Loucy (cell line): ENCODE measurements around the gene CLCN6.

Experiments
- H2AFZ ChIP-seq: fragments of 200-600 bp; sonication (generic); 2 replicates; pipeline ENCODE4 v1.6.0; 2016; ENCODE audit warnings: antibody characterized with exemption, mild to moderate bottlenecking, low read length, moderate library complexity
- H3F3A ChIP-seq: fragments of 200-600 bp; 2 replicates; pipeline ENCODE4 v1.6.0; 2016; ENCODE audit warnings: antibody characterized with exemption, low read depth, mild to moderate bottlenecking
- H3K27me3 ChIP-seq: fragments of 200-600 bp; sonication (generic); 2 replicates; pipeline ENCODE4 v1.6.1; 2014; ENCODE audit warnings: low read length, mild to moderate bottlenecking; ENCODE audit not compliant: insufficient read depth, poor library complexity, severe bottlenecking
- H3K36me3 ChIP-seq: fragments of 200-600 bp; sonication (generic); 2 replicates; pipeline ENCODE4 v1.6.1; 2016; ENCODE audit warnings: low read length; ENCODE audit not compliant: insufficient read depth
- H3K4me1 ChIP-seq: fragments of 200-600 bp; sonication (generic); 2 replicates; pipeline ENCODE4 v1.5.1; 2014; ENCODE audit warnings: low read length, mild to moderate bottlenecking; ENCODE audit not compliant: insufficient read depth, poor library complexity, severe bottlenecking
- H3K4me2 ChIP-seq: fragments of 200-600 bp; sonication (generic); 2 replicates; pipeline ENCODE4 v1.6.0; 2014; ENCODE audit warnings: antibody characterized with exemption, low read length, low read depth, mild to moderate bottlenecking; ENCODE audit not compliant: poor library complexity, severe bottlenecking
- H3K4me3 ChIP-seq: fragments of 200-600 bp; sonication (generic); 2 replicates; pipeline ENCODE4 v1.5.1; 2014; ENCODE audit warnings: low read length, mild to moderate bottlenecking, mixed read lengths; ENCODE audit not compliant: poor library complexity, severe bottlenecking
- H3K79me2 ChIP-seq: fragments of 200-600 bp; sonication (generic); 2 replicates; pipeline ENCODE4 v1.6.1; 2014; ENCODE audit warnings: low read length; ENCODE audit not compliant: insufficient read depth
- H3K9ac ChIP-seq: fragments of 200-600 bp; sonication (generic); 2 replicates; pipeline ENCODE4 v1.6.0; 2014; ENCODE audit warnings: mild to moderate bottlenecking, low read depth, low read length, moderate library complexity; ENCODE audit not compliant: poor library complexity, severe bottlenecking
- H3K9me2 ChIP-seq: fragments of 200-600 bp; sonication (generic); replicated peaks from 2 replicates; pipeline ENCODE4 v1.6.1; 2016; ENCODE audit warnings: low read depth, low read length, mixed read lengths
- H3K9me3 ChIP-seq: fragments of 200-600 bp; sonication (generic); 2 replicates; pipeline ENCODE4 v1.6.1; 2014; ENCODE audit warnings: mild to moderate bottlenecking, antibody characterized with exemption, low read length, low read depth; ENCODE audit not compliant: insufficient read depth
- H4K20me1 ChIP-seq: fragments of 200-600 bp; sonication (generic); 2 replicates; pipeline ENCODE4 v1.6.0; 2014; ENCODE audit warnings: antibody characterized with exemption, low read length, mild to moderate bottlenecking; ENCODE audit not compliant: insufficient read depth, poor library complexity, severe bottlenecking
- CTCF ChIP-seq: fragments of 200-600 bp; sonication (generic); conservative IDR thresholded peaks from 2 replicates; pipeline ENCODE4 v1.5.1; 2014; ENCODE audit warnings: mild to moderate bottlenecking, antibody characterized with exemption, low read length
- EZH2phosphoT487 ChIP-seq: fragments of 200-600 bp; IDR thresholded peaks from 2 replicates; pipeline ENCODE4 v1.6.1; 2018; ENCODE audit warnings: antibody characterized with exemption, mild to moderate bottlenecking, moderate library complexity, borderline replicate concordance

The CLCN6 gene

GRCh38 chr1:11805422-11806306, at the start of gene CLCN6, which contains the start of gene MTHFR:
Gene CLCN6, plus strand, starts transcription at chr1:11806191. Its CDS starts 72 bp downstream, at chr1:11806263.
Gene MTHFR, minus strand, starts transcription at chr1:11805964. Its CDS starts 2,848 bp downstream, at chr1:11803116.
- peak within 1 kb of the TSS; percentile 87 for H3K9ac ChIP-seq
- no peaks in the 10 kb centered on the region for H3K27me3 ChIP-seq
- H4K20me1 ChIP-seq, result peaks cover 40% of the 10 kb centered on the region
- H2AFZ ChIP-seq, result peak within 1 kb of the TSS; percentile 71
- H3K4me3 ChIP-seq, result peak within 1 kb of the TSS; percentile 89
- 0 out of 2 replicates have a peak, but pooled peaks cover 6% of the 10 kb centered on the region for H3F3A ChIP-seq
- peak within 1 kb of the TSS; percentile 95 for H3K4me2 ChIP-seq
- H3K9me2 ChIP-seq, result no peaks in the 10 kb centered on the region
- TF ChIP-seq CTCF (no peak), EZH2phosphoT487 (no peak)
- H3K79me2 ChIP-seq, result peaks cover 62% of the 10 kb centered on the region
- peaks cover 73% of the 10 kb centered on the region for H3K4me1 ChIP-seq
- H3K36me3 ChIP-seq, result peaks cover 8% of the 10 kb centered on the region; the same call in 1 of the 2 replicates
- no peaks in the 10 kb centered on the region for H3K9me3 ChIP-seq

- H3K9me3 ChIP-seq, result no peaks in the 10 kb centered on the region
- no peak overlapping the region for H2AFZ ChIP-seq
- no peak overlapping the region for H3K4me3 ChIP-seq
- H4K20me1 ChIP-seq, result no peaks in the 10 kb centered on the region
- TF ChIP-seq EZH2phosphoT487 (no peak), CTCF (no peak)
- H3K4me2 ChIP-seq, result no peak overlapping the region
- H3K9me2 ChIP-seq, result no peaks in the 10 kb centered on the region
- H3K79me2 ChIP-seq, result no peaks in the 10 kb centered on the region
- no peaks in the 10 kb centered on the region for H3K4me1 ChIP-seq
- no peaks in the 10 kb centered on the region for H3K27me3 ChIP-seq
- no peak overlapping the region for H3K9ac ChIP-seq
- no peaks in the 10 kb centered on the region for H3F3A ChIP-seq
- no peaks in the 10 kb centered on the region for H3K36me3 ChIP-seq
These were observed 48.9 kb upstream of the CLCN6 start for GRCh38 chr1:11757047-11757446.

- H3K9me2 ChIP-seq, result no peaks in the 10 kb centered on the region
- no peak overlapping the region for H3K9ac ChIP-seq
- H3F3A ChIP-seq, result no peaks in the 10 kb centered on the region
- no peaks in the 10 kb centered on the region for H3K9me3 ChIP-seq
- TF ChIP-seq CTCF (no peak), EZH2phosphoT487 (no peak)
- H3K79me2 ChIP-seq, result no peaks in the 10 kb centered on the region
- H3K4me2 ChIP-seq, result no peak overlapping the region
- H2AFZ ChIP-seq, result no peak overlapping the region
- no peaks in the 10 kb centered on the region for H3K27me3 ChIP-seq
- H3K4me3 ChIP-seq, result no peak overlapping the region
- no peaks in the 10 kb centered on the region for H3K36me3 ChIP-seq
- H3K4me1 ChIP-seq, result no peaks in the 10 kb centered on the region
- H4K20me1 ChIP-seq, result no peaks in the 10 kb centered on the region
These were observed 46.2 kb upstream of the CLCN6 start for GRCh38 chr1:11759791-11760190.
